ENCODE data around the gene PXMP2. TPM values are rescaled to one million over a fixed set of nuclear protein-coding genes. Genes with fewer than 3 reads are reported as not detected.

The PXMP2 gene
- total RNA-seq, 6 experiments from 2014 or later: 19.8 to 22.6 (median 21.9) TPM

GRCh38 chr12:132649226-132649945 is 38.0 kb upstream of the PXMP2 start:
- Mint-ChIP-seq H3K4me1 (ENCODE audit: low read depth) (no peaks in the 10 kb centered on the region), H3K36me3 (ENCODE audit: low read depth) (peaks cover 24% of the 10 kb centered on the region; the same call in 1 of the 2 replicates), H3K4me3 (no peak overlapping the region), H3K9me3 (no peaks in the 10 kb centered on the region), H3K27ac (no peak overlapping the region), H3K27me3 (ENCODE audit: insufficient read depth) (no peaks in the 10 kb centered on the region; the same call in 1 of the 2 replicates)
- no peak for TF ChIP-seq CTCF (IDR thresholded peaks at IDR 0.05)
- DNase-seq: no peak

- no peaks in the 10 kb centered on the region for H3K9me3 Mint-ChIP-seq
- H3K4me3 Mint-ChIP-seq: no peak overlapping the region
- H3K27ac Mint-ChIP-seq: no peak overlapping the region
- H3K4me1 Mint-ChIP-seq (ENCODE audit: low read depth): no peaks in the 10 kb centered on the region
- peaks cover 19% of the 10 kb centered on the region for H3K36me3 Mint-ChIP-seq (ENCODE audit: low read depth)
- no peak for DNase-seq
- H3K27me3 Mint-ChIP-seq (ENCODE audit: insufficient read depth): no peaks in the 10 kb centered on the region; the same call in 1 of the 2 replicates
- no peak for TF ChIP-seq CTCF (IDR thresholded peaks at IDR 0.05)
Observed at GRCh38 chr12:132651444-132652100, 35.8 kb upstream of the PXMP2 start.

GRCh38 chr12:132653567-132654290 is 33.7 kb upstream of the PXMP2 start:
- Mint-ChIP-seq H3K4me3 (no peak overlapping the region), H3K36me3 (ENCODE audit: low read depth) (peaks cover 21% of the 10 kb centered on the region), H3K9me3 (no peaks in the 10 kb centered on the region), H3K27me3 (ENCODE audit: insufficient read depth) (no peaks in the 10 kb centered on the region; the same call in 1 of the 2 replicates), H3K4me1 (ENCODE audit: low read depth) (no peaks in the 10 kb centered on the region), H3K27ac (no peak overlapping the region)
- no peak for TF ChIP-seq CTCF (IDR thresholded peaks at IDR 0.05)
- no peak for DNase-seq

- H3K27me3 Mint-ChIP-seq (ENCODE audit: insufficient read depth): no peaks in the 10 kb centered on the region; the same call in 1 of the 2 replicates
- TF ChIP-seq CTCF (IDR thresholded peaks at IDR 0.05): no peak
- peaks cover 36% of the 10 kb centered on the region for H3K36me3 Mint-ChIP-seq (ENCODE audit: low read depth)
- no peak overlapping the region for H3K27ac Mint-ChIP-seq
- H3K4me3 Mint-ChIP-seq: no peak overlapping the region
- no peak for DNase-seq
- no peaks in the 10 kb centered on the region for H3K9me3 Mint-ChIP-seq
- H3K4me1 Mint-ChIP-seq (ENCODE audit: low read depth): no peaks in the 10 kb centered on the region
Observed at GRCh38 chr12:132657004-132657727, 30.2 kb upstream of the PXMP2 start.

All from HFFc6 (cell line).